Stimulated activated CD8-positive, alpha-beta memory T cell treated with anti-CD3 and anti-CD28 coated beads, Interleukin-15, amount 100 ng/mL, for 1 hour (primary cell): ENCODE measurements around the gene C1orf198.

Source experiments
- DNase-seq: peaks from one replicate; pipeline ENCODE4 v3.0.0-alpha.2; 2020; ENCODE audit warnings: low read depth

C1orf198 gene

GRCh38 chr1:230892018-230892491, 23.7 kb upstream of the C1orf198 start:
- no peak for DNase-seq

- no peak for DNase-seq
Observed at GRCh38 chr1:230891413-230891812, 23.1 kb upstream of the C1orf198 start.

- no peak for DNase-seq
Observed at GRCh38 chr1:230884646-230885045, 16.3 kb upstream of the C1orf198 start.

DNA sequence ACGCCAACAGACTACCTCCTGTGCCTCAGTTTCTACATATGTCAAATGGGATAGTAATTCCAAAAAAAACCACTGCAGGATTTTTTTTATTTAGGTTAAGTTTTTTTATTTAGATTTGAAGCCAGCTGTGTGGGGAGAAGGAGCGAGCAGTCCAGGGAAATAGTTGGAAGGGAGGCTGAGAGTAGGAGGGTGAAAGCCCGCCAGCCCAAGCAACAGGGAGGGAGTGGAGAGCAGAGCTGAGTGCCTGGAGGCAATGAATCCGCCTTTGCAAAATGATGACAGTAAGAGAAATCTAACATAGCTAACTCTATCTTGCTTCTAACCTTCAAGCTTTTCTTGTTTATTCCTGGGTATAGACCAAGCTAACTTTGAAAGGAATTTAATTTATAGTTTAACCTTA, 15.6 kb upstream of the C1orf198 start:
- no peak for DNase-seq

DNA sequence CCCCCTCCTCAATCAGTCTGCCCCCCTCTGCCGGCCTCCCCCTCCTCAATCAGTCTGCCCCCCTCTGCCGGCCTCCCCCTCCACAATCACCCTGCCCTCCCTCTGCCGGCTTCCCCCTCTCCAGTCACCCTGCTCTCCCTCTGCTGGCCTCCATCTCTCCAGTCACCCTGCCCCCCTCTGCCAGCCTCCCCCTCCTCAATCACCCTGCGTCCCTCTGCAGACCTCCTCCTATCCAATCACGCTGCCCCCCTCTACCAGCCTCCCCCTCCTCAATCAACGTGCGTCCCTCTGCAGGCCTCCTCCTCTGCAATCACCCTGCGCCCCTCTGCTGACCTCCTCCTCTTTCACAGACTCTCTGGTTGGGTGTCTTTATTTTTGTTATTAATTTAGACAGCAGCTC, 11.5 kb upstream of the C1orf198 start:
- DNase-seq = no peak

DNA sequence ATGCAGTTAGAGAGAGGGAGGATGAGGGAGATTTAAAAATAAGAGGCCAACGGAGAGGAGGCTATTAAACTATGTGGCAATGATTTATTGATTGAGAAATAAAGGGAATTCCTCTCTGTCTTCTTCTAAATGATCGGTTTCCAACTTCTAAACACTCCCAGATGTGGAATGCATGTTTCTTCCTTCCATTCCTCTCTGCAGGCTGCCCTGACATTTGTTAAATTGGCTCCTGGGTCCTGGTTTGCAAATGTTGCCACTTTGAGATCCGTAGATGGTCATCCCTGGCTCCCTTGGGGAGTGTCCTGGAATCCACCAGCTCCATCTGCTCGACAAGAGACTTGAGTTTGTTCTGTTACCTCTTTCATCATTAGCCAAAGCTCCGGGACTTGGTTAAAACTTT, 10.3 kb upstream of the C1orf198 start:
- DNase-seq = no peak

GRCh38 chr1:230877924-230878590, 9.7 kb upstream of the C1orf198 start:
- no peak for DNase-seq

DNA sequence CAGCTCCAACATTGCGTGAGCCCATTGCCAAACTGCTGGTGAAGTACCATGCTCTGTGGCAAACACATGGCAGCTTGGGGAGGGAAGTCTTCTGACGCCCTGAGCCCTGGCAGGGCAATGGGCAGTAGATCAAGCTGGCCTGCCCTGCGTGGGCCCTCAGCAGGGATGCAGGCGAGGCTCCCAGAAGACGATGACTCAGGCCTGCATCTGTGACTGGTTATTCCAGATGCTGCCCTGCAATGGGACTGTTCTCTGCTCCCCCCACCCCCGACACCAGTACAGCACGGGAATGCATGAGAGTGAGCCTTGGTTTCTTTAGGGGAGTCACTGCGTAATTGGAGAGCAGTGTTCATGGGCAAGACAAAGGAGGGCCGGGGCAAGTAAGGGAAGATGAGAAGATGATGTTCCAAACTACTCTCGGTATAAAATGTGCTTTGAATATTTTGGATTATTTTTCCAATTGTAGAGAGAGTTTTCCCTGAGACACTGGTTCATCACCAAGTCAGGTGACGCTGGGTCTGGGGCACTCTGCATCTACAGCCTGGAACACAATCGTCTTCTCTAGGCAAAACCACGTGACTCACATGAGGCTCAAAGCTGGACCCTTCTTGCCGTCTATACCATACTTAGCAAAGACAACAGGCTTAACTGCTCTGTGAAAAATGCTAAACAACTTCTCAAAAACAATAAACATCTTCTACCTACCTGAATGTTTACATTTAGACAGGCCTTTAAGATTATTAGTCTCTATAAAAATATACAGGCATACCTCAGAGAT, 9.0 kb upstream of the C1orf198 start:
- no peak for DNase-seq

DNA sequence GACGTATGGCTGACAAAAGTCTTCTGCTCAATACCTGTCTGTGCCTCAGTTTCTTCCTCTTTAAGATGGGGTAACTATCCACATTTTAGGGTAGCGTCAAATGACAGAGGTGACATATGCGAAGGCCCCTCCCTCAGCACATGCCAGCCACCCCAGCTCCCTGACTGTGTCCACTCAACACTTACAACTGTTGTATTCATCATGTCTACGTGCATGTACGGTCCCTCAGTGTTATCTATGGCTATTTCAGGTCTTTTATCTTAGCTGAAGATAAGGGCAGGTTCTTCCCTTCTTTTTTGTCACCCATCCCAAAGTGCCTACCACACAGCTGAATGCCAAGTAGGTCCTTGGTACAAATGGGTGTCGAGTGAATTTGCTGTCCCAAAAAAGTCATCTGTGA, 8.3 kb upstream of the C1orf198 start:
- no peak for DNase-seq

DNA sequence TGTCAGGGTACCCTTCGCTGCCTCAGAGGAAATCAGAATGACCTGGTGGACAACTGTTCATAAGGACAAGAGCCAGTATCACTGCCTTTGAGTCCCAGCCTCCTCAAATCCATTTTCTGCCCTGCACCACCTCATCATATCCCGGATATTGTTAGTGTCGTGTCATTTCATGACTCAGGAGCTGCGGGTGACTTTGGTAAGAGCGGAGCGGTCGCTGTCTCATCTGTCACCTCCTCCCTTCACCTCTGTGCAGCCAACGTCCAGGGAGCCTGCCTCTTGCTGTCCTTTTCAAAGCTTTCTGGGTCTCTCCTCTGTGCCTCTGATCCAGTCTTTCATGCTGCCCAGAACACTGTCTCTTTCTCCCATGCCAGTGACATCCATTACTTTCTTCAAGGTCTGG, 7.0 kb upstream of the C1orf198 start:
- DNase-seq = no peak

- no peak for DNase-seq
Observed at GRCh38 chr1:230870916-230871315, 2.6 kb upstream of the C1orf198 start.

- no peak for DNase-seq
Observed at GRCh38 chr1:230869500-230869899, 1.2 kb upstream of the C1orf198 start.

GRCh38 chr1:230868736-230869385, 540 bp upstream of the C1orf198 start:
- DNase-seq = no peak

- DNase-seq = no peak
Observed at GRCh38 chr1:230867101-230867902, 1.0 kb downstream of the C1orf198 start.

DNA sequence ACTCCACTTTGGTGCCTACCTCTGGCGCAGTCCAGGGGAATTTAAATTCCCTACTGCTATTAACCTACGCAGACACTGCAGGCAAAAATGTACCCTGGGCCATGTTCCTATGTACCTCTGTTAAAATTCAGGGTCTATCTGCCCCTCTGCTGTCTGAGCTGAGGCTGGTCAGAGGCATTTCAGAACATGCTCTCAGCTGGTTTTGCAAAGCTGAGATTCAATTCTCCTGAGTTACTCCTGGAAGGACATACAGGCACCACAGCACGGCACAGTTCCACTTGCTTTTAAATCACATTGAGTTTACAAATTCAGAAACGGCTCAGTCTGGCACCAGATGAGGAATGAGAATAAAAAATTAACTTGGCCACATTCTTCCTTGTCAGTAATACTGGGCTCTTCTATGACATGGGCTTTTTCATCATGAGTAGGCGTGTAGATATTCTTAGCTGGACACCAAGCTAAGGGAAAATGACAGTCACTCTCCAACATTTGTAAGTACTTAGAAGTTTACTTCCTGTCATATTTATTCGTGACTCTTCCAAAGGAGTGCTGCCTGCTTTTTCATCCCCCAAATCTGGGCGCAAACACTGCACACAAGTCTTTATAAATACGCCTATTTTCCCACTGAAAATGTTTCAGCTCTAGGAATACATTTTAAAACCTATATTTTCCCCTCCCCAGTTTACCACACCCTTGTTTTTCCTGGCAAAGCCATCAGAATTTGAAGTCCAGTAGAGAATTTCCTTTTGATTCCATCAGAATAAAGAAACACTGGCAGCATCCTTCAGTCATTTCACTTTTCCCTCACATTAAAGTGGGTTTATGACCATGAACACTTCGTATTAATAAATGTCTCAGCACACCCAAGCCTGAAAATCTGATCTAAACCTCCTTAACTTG, 1.9 kb downstream of the C1orf198 start:
- DNase-seq = no peak

DNA sequence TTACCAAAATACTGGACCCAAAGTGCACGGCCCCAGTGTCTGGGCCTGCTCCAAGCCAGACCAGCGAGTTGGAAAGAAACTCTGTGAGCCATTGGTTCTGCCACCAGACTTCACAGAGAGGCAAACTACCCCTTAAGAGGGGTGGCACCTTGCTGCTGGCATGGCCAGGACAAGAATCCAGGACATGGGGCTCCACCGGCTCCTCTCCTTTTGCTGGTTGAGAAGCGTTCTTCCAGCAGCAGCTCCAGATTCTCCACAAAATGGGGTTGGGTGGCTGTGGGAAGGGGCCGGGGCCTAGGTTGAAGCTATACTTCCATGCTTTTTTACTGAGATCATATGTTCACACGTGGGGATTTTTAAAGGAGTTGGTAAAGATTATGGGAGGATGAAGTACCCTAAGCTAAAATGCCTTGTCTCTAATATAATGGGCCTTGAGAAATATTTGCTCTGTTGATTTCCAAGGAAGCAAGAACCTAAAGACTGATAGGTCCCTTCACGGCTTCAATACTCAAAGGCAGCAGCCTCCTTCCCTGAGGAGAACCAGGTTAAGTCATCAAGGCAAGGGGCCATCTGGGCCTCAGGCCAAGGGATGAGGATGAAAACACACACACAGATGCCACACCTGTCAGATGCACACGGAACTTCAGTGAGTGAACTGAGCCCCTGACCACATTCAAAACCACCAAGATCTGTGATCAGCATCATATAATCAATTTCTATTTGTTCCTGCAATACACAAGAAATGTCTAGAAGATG, 3.1 kb downstream of the C1orf198 start:
- no peak for DNase-seq

DNA sequence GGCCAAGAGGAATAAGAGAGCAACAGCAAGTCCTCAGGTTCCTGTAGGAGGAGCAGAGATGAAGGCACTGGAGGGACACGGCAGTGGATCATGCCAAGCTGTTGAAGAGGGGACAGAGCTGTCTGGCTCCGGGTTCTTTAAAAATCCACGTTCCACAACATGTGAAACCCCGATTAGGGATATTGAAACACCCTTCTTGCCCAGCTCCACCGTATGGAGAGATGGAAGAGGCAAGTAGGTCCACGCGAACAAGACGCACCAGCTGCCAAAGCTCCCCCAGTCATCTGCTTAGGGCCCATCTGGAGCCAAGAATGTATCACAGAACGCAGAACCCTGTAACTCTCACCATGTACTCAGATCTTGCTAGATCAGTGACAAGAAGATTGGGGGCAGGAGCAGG, 3.9 kb downstream of the C1orf198 start:
- DNase-seq = no peak

- no peak for DNase-seq
Observed at GRCh38 chr1:230863449-230863848, 4.9 kb downstream of the C1orf198 start.

GRCh38 chr1:230861970-230862595, 6.2 kb downstream of the C1orf198 start:
- DNase-seq = no peak

DNA sequence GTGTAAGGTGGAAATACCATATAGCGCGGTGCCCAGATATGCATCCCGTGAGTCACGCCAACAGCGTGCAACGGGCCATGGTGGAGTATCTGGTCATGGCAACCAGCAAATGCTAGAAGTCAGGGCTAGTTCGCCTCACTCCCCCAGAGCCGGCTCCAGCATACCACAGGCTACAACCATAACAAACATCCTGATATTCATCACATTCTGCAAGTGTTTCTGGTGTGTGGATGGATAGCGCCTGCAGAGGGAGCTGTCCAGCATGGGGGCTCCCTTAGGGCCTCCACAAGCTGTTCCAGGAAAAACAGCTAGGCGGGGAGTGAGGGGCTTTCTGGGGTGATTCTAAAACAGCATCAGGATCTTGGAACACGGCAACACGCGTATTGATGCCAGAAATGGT, 6.8 kb downstream of the C1orf198 start:
- DNase-seq = no peak
